Suppressor macrophage (primary cell): ENCODE measurements around the gene IRX4.

Experiments
- DNase-seq, 4 experiments: peaks; one replicate each; pipeline ENCODE4 v3.0.0-alpha.2; 2020 to 2022

Gene IRX4

GRCh38 chr5:1913578-1913977 lies 30.9 kb upstream of the IRX4 start:
- DNase-seq: no peak

DNA sequence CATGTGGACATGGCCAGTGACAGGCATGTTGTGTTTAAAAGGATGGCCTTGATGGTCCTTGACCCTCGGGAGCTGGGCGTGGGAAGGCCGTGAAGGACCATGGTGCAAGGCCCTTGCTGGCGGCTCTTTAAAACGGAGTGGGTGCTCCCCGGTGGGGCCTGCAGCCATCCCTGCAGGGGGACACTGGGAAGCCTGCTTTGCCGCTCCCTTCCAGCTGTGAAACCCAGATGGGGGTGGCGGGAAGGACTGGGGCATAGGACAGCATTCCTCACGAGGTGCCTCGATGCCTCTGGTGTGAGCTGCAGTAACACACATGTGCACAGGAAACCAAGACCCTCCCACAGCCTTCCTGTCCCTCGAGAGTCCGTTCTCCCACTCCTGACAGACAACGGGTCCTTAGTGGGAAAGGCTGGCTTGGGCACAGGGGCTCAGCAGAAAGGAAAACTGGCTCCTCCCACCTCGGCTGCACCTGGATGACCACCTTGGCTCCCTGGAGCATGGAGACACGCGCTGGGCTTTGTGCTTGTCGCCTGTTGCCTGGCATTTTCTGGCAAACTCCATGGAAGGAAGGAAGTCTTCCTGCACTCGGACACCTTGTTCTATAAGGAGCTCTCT lies 30.3 kb upstream of the IRX4 start:
- no peak for DNase-seq

DNA sequence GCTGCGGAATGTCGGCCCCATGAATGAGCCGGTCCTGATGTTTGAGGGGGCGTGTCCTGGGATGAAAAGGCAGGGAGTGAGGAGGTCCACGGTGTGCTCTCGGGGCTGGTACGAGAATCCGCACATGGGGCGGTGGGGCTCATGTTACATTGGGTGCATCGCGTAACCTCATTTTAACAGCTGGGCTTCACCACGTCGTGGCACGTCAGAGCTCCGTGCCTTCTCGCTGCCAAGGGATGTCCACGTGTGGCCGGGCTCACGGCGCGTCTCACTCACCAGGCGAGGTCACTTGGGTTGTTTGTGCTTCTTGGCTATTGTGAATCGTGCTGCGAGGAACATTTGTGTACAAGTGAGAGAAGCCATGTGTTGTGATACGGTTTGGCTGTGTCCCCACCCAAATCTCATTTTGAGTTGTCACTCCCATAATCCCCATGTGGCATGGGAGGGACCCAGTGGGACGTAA lies 29.1 kb upstream of the IRX4 start:
- DNase-seq: no peak

- no peak for DNase-seq
Measured at GRCh38 chr5:1910861-1911772, 28.4 kb upstream of the IRX4 start.

DNA sequence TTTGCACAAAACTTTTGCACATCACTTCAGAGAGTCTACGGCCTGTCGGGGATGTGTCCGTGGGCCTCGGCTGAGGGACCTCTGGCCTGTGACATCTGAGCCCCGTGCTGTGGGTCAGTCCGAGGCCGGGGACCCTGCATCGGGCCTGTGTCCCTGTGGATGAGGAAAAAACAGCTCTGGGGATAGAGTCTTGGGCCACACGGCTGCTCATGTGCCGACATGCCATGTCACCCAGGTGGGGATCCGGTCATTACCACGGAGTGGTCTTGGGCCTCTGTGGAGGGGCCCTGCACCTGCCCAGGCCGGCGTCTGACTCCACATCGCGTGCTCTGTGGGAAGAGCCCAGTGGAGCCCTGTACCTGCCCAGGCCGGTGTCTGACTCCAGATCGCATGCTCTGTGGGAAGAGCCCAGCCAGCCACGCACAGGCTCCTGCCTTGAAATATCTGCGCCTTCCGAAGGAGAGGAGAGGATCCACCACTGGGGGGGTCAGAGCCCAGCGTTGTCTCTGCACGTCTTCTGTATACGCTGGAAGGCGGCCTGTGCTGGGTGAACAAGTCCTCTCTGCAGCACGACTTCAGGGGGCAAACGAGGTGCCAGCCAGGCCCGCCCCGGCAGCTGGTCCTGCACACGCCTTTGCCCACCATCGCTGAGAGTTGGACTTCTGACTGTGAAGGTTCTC lies 27.5 kb upstream of the IRX4 start:
- no peak for DNase-seq

- no peak for DNase-seq
Measured at GRCh38 chr5:1909346-1909985, 26.7 kb upstream of the IRX4 start.

DNA sequence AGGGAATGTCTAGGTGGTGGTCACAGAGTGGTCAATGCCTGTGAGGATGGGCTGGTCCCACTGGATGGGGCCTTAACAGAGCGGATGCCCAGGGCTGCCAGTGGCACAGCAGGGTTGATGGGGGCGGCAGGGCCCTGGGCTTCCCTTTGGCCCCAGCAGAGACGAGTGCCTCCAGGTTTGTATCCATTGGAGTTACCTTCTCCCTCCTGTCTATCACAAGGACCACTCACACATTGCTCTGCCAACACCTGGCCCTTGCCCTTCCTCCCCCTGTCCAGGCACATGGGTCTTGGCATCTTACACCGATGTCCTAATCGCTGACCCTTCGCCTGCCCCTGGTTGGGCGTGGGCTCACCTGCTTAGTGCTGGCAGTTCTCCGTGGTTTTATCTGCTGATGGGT lies 26.2 kb upstream of the IRX4 start:
- DNase-seq: no peak

- no peak for DNase-seq
Measured at GRCh38 chr5:1907616-1908015, 24.9 kb upstream of the IRX4 start.

GRCh38 chr5:1905108-1905507 lies 22.4 kb upstream of the IRX4 start:
- no peak for DNase-seq

DNA sequence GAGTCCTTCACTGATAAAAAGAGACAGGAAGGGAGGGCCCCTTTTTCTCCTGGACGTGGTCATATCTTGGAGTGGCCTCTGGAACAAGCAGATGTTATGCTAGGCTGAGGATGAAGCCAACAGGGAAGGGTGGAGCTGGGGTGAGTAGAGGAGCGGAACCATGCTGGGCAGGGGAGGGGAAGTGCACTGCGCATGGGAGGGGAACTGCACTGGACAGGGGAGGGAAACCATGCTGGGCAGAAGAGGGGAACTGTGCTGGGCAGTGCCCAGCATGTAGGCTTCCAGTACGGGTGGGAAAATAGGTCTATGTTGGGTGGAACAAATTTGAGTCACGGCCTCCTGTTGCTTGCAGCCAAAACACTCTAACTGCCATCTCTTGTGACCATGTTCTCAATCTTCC lies 19.3 kb upstream of the IRX4 start:
- no peak for DNase-seq

DNA sequence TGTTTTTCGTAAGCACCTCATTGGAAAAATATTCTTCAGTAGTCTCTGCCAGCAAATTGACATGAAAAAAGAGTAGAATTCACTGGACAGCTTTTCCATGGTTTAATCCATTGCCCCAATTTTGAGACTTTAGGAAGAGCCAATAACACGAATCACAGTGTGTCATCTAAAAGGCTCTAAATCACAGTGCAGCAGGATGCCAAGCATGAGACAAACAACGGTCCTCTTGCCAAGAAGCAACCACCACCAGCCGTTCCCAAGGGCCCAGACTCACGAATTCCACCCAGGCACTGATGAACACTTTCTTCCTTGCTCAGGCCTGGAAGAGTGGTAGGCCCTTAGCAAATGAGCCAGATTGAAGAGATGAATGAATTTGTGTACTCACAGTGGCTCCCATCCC lies 18.3 kb upstream of the IRX4 start:
- no peak for DNase-seq

DNA sequence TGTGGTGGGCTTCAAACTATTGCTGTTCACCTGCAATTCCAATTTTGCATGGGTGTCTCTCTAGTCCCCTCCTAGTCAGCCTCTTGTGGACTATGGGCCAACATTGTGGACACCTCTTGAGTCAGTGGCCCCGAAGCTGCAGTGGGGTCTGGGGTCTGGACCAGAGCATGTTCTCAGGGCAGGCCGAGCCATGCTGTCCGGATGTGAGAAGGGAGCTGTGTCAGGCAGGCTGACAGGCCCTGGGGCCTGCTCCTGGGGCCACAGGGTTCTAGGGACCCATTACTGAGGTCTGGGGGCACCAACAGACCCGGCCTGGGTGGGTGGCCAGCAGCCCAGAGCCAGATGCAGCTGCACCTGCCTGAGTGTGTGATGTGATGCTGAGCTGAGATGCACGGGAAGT lies 16.5 kb upstream of the IRX4 start:
- DNase-seq: no peak

DNA sequence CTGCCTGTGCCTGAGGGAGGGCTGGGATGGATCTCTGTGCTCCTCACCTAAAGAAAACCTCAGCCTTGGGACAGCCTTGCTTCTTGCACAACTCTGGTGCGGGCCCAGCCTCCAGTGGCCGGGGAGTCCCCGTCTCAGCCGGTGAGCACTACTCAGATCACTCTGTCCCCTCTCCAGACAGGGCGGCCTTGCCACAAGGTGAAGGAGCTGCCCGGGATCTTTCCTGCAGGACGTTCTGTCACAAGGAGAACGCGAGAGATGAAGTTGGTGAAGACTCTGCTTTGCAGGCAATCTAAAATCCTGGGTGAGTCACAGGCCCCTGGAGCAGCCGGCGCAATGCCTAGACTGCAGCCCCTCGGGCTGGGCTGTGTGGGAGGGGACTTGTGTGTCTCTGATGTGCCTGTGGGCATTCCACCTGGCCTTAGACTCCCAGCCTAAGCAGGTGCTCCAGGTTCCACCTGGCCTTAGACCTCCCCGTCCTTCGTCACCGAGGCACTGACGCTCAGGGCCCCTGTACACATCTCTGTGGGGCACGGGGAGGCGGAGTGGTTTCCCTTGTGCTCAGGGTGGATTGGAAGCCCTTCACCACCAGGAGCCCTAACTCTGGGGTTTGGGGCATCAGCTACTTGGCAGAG lies 15.2 kb upstream of the IRX4 start:
- no peak for DNase-seq

GRCh38 chr5:1897386-1897785 lies 14.7 kb upstream of the IRX4 start:
- no peak for DNase-seq

- no peak for DNase-seq
Measured at GRCh38 chr5:1896602-1897376, 14.1 kb upstream of the IRX4 start.

- DNase-seq: no peak
Measured at GRCh38 chr5:1895739-1896420, 13.2 kb upstream of the IRX4 start.

DNA sequence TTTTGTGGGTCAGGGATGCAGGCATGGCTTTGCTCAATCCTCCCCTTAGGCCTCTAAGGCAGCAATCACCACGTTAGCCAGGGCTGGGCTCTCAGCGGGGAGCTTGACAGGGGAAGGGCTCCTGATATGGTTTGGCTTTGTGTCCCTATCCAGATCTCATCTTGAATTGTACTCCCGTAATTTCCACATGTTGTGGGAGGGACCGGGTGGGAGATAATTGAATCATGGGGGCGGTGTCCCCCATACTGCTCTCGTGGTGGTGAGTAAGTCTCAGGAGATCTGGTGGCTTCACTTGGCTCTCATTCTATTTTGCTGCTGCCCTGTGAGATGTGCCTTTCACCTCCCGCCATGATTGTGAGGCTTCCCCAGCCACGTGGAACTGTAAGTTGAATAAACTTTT lies 11.5 kb upstream of the IRX4 start:
- no peak for DNase-seq

DNA sequence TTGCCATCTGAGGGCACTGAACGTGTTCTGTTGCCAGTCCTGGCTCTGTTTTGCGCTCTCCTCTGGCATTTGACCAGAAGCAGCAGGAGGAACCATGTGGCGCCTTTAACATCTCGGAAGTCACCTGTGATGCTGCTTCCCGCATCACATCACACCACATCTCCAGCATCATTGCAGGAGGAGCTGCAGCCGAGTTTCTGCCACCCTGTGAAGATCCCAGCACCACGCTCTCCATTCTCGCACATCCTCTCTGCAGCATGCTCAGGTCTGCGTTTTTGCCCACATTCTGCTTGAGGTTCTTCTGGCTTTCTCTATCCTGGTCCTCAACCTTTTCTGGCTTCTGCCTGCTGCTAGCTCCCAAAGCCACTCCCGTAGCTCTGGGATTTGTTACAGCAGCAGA lies 11.0 kb upstream of the IRX4 start:
- no peak for DNase-seq

- DNase-seq: no peak
Measured at GRCh38 chr5:1892685-1893445, 10.1 kb upstream of the IRX4 start.

- no peak for DNase-seq
Measured at GRCh38 chr5:1892211-1892610, 9.5 kb upstream of the IRX4 start.
